B cell (primary cell): ENCODE results near the gene ADAMTSL4.

Experiments used
- EZH2 ChIP-seq: IDR thresholded peaks from 2 replicates; pipeline ENCODE4 v1.6.1; 2012; ENCODE audit warnings: borderline replicate concordance, low read depth, mild to moderate bottlenecking, moderate library complexity, low read length; ENCODE audit not compliant: insufficient read depth, poor library complexity, severe bottlenecking
- TF ChIP-seq, protein P1 (sequence below): fragments of 200-600 bp; IDR thresholded peaks from one replicate; pipeline ENCODE4 v1.8.0; 2022; ENCODE audit warnings: antibody characterized with exemption, mild to moderate bottlenecking

DNA sequence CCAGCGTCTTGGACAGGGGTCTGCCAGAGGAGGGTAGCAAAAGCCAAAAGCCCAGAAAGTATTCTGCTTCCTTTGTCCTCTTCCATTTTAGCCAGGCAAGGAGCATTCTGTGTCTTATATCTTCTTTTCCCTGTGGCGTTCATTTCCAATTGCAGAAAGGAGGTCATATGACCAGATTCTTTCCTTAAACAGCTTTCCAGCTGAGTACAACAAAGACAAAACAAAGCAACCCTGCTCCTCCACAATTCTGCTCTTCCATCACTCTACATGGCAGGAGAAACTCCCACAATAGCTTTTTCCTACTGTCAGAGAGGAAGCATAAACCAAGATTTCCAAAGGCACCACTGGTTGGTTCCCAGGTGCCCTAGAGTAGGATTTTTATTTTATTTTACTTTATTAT lies 60.5 kb downstream of the ADAMTSL4 start:
- TF ChIP-seq, protein P1, sequence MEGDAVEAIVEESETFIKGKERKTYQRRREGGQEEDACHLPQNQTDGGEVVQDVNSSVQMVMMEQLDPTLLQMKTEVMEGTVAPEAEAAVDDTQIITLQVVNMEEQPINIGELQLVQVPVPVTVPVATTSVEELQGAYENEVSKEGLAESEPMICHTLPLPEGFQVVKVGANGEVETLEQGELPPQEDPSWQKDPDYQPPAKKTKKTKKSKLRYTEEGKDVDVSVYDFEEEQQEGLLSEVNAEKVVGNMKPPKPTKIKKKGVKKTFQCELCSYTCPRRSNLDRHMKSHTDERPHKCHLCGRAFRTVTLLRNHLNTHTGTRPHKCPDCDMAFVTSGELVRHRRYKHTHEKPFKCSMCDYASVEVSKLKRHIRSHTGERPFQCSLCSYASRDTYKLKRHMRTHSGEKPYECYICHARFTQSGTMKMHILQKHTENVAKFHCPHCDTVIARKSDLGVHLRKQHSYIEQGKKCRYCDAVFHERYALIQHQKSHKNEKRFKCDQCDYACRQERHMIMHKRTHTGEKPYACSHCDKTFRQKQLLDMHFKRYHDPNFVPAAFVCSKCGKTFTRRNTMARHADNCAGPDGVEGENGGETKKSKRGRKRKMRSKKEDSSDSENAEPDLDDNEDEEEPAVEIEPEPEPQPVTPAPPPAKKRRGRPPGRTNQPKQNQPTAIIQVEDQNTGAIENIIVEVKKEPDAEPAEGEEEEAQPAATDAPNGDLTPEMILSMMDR, result no peak
- TF ChIP-seq EZH2, result no peak
